Lower leg skin (tissue), 4 donors: ENCODE results near the gene NUP62. TPM values are rescaled to one million over a fixed set of nuclear protein-coding genes. Genes with fewer than 3 reads are reported as not detected.

Experiments
- DNase-seq, 2 donors: peaks; one replicate each; pipeline ENCODE4 v3.0.0-alpha.2; 2019; ENCODE audit warnings: low spot score in 2 of 2
- H3K4me3 ChIP-seq: fragments of 200-600 bp; sonication (generic); 2 replicates; pipeline ENCODE4 v1.5.1; 2017; ENCODE audit warnings: mild to moderate bottlenecking, low read depth; ENCODE audit not compliant: poor library complexity, severe bottlenecking
- POLR2A ChIP-seq, 2 donors: fragments of 450-650 bp; IDR thresholded peaks; one replicate each; pipeline ENCODE4 v1.6.1; 2016 to 2017; ENCODE audit warnings: antibody characterized with exemption in 2 of 2, mild to moderate bottlenecking in 1 of 2, moderate library complexity in 1 of 2
- WGBS, 2 donors: methylation state at CpG; one replicate each; pipeline ENCODE4 v1.1.5; 2018; 5-methylcytosine and 5-hydroxymethylcytosine counted together
- intact Hi-C: fragments of 100-400 bp; cut with DNase I; formaldehyde crosslinking; loops from one replicate; pipeline ENCODE4 v1.15.0; 2023; ENCODE audit warnings: low total_unique reads
- total RNA-seq, 4 donors: library from RNA; depleted of rRNA; stranded (reverse); fragments of >200 nt; gene quantifications; one replicate each; pipeline ENCODE4 v1.1.0, GENCODE V29; 2016
- TF ChIP-seq, protein P1 (sequence below), 3 donors: fragments of 450-650 bp; IDR thresholded peaks; one replicate each; pipeline ENCODE4 v1.5.1; 2016; ENCODE audit warnings: antibody characterized with exemption in 3 of 3, mild to moderate bottlenecking in 3 of 3, moderate library complexity in 2 of 3

The NUP62 gene
- total RNA-seq, 4 donors from 2014 or later: 36.4 to 45.5 (median 41.1) TPM

DNA sequence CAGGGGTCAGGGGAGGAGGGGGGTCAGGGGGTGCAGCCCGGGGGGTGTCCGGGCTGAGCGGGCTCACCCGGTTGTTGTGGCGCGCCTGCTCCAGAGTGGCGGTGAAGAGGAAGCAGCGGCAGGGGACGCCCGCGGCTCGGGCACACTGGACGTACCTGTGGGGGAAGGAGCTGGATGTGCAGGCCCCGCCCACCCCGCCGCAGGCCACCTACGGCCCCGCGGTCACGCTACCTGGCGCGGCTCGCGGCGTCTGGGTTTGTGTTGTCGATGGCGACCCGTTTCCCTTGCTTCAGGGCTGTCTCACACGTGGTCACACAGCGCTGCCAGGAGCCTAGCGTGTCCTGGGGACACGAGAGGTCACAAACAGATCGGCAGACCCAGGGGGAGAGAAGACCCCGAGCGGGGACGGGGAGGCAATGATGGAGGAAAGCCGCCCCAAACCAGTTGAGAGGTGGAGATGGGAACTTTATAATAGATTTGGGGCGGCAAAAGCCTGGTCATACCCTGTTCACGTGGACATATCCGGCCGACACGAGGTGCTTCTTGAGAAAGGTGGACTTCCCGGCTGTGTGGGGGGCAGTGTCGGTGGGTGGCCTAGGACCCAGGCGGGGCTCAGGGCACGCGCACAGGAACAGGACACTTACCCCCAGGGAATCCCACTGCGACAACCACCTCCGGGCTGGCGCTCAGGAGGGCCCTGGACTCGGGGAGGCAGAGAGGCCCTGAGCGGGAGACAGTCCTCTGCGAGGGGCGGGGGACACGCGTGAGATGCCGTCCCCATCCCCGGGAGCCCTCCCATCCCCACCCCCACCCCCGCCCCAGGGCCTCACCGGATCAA, 67.5 kb downstream of the NUP62 start:
- intact Hi-C loops: no loop called here
- TF ChIP-seq, protein P1, sequence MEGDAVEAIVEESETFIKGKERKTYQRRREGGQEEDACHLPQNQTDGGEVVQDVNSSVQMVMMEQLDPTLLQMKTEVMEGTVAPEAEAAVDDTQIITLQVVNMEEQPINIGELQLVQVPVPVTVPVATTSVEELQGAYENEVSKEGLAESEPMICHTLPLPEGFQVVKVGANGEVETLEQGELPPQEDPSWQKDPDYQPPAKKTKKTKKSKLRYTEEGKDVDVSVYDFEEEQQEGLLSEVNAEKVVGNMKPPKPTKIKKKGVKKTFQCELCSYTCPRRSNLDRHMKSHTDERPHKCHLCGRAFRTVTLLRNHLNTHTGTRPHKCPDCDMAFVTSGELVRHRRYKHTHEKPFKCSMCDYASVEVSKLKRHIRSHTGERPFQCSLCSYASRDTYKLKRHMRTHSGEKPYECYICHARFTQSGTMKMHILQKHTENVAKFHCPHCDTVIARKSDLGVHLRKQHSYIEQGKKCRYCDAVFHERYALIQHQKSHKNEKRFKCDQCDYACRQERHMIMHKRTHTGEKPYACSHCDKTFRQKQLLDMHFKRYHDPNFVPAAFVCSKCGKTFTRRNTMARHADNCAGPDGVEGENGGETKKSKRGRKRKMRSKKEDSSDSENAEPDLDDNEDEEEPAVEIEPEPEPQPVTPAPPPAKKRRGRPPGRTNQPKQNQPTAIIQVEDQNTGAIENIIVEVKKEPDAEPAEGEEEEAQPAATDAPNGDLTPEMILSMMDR (IDR thresholded peaks at IDR 0.05): no peak
- WGBS, 2 donors: 64 to 75% methylated on average over 56 to 58 of the region's 60 CpGs
- no peak for DNase-seq
- no peak overlapping the region for H3K4me3 ChIP-seq

DNA sequence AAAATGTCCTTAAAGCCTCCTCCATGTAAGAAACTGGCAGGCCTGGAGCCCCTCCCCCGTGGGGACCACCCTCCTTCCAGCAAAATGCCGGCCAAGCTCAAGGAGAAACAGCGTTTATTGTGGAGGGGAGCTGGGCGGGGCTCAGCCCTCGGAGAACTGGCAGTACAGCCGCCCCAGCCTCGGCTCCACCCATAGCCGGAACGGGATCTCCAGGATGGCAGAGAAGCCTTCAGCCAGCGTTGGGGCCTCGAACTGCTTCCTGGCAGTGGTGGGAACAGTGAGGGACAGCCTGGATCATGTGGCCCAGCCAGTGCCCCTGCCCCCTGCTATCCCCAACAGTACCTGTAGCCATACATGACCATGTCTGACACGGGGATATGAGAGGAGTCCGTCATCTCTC, 68.2 kb downstream of the NUP62 start:
- H3K4me3 ChIP-seq: no peak overlapping the region
- WGBS, 2 donors: 26 to 27% methylated on average over 11 to 12 of the region's 13 CpGs
- DNase-seq: no peak

DNA sequence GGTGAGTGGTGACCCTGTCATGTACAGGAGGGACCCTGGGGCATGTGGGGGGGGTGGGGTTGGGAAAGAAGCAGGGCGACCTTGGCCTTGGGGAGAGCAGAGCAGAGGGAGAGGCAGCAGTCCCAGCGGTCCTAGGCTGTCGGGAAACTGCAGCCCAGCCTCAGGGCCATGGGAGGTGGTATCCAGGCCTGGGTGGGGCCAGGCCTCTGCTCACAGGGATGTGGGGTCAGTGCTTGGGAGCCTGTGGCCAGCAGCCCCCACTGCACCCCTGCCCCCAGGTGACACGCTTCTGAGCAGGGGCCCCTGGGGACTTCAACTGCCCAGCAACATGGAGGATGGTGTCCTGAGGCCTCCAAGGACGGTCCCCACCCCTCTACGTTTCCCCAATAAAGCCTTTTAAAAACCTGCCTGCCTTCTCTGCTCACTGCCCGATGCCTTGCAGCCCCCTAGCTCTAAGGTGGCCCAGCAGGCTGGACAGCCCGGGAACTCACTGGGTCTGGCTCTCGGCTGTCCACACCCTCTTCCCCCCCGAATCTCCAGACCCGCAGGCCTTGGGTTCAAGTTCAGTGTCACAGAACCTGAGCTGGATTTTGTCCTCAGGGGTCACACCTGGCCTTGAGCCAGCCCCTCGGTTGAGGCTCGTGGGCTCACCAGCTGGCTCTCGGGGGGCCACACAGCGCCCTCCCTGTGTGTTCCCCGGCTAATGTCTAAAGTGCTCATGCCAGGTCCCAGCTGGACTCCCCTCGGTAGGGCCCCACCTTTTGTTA, 68.8 kb downstream of the NUP62 start:
- TF ChIP-seq POLR2A (IDR thresholded peaks at IDR 0.05): no peak
- TF ChIP-seq, protein P1 (IDR thresholded peaks at IDR 0.05): no peak
- WGBS, 2 donors: 71 to 78% methylated on average over 12 to 17 of the region's 17 CpGs
- H3K4me3 ChIP-seq: no peak overlapping the region
- DNase-seq: no peak
- intact Hi-C loops: no loop called here

More for the DNA sequence above, 68.2 kb downstream of the NUP62 start:
- intact Hi-C loops: no loop called here
- TF ChIP-seq, protein P1 (IDR thresholded peaks at IDR 0.05): no peak
- TF ChIP-seq POLR2A (IDR thresholded peaks at IDR 0.05): no peak

DNA sequence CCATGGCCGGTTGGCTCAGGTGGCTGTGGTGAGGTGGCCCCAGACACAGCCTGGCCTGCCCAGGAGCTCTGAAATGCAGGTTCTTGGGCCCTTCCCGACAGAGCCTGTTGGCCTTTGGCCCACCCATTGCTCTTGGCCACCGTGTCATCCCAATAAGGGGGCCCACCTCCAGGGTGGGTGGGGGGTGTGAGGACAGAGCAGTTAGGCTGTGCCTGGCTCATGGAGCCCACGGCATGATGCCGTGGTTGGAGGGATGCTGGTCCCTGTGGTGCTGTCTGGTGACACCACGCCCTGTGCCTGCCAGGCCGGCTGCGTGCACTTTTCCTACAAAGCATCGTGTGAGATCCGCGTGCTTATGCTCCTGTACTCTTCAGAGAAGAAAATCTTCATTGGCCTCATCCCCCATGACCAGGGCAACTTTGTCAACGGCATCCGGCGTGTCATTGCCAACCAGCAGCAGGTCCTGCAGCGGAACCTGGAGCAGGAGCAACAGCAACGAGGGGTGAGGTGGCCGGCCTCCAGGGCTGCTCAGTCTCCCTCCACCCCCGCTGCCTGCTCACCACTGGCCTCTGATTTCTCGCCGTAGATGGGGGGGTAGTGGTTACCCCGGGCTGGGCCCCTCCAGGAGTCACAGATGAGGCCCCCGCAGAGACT, 69.5 kb downstream of the NUP62 start:
- intact Hi-C loops: no loop called here

More for the DNA sequence above, 69.5 kb downstream of the NUP62 start:
- no peak for DNase-seq
- H3K4me3 ChIP-seq: no peak overlapping the region
- TF ChIP-seq POLR2A (IDR thresholded peaks at IDR 0.05): no peak
- TF ChIP-seq, protein P1 (IDR thresholded peaks at IDR 0.05): no peak
- WGBS, 2 donors: 89 to 90% methylated on average over 15 to 21 of the region's 22 CpGs
